Keratinocyte (primary cell): Measurements from ENCODE around the gene ATP2B1. TPM values are rescaled to one million over a fixed set of nuclear protein-coding genes. Genes with fewer than 3 reads are reported as not detected.

Source experiments
- DNase-seq: peaks from one replicate; pipeline ENCODE4 v3.0.0-alpha.2; 2011; ENCODE audit warnings: low read depth, missing footprints, low spot score
- FAIRE-seq: peaks from 2 replicates; lab custom pipeline; 2011; peaks lifted over from hg19 to GRCh38; lab: Jason Lieb, UNC
- H2AFZ ChIP-seq: 2 replicates; pipeline ENCODE4 v1.6.0; 2012; ENCODE audit warnings: low read length, control low read depth, inconsistent platforms; ENCODE audit not compliant: control insufficient read depth
- H3K27ac ChIP-seq: 2 replicates; pipeline ENCODE4 v1.5.1; 2011; ENCODE audit warnings: low read length; ENCODE audit not compliant: control insufficient read depth, insufficient read depth
- H3K27me3 ChIP-seq: 3 replicates; pipeline ENCODE4 v1.6.0; 2011; ENCODE audit warnings: low read length; ENCODE audit not compliant: control insufficient read depth, insufficient read depth; ENCODE audit errors: extremely low read depth
- H3K36me3 ChIP-seq, 2 experiments: 2 replicates in 1 of 2; 3 replicates in 1 of 2; pipeline ENCODE4 v1.5.1; 2011; ENCODE audit warnings: low read length in 2 of 2, mild to moderate bottlenecking in 1 of 2; ENCODE audit not compliant: control insufficient read depth in 2 of 2, insufficient read depth in 2 of 2; ENCODE audit errors: extremely low read depth in 1 of 2
- H3K4me1 ChIP-seq: 3 replicates; pipeline ENCODE4 v1.5.1; 2011; ENCODE audit warnings: low read length; ENCODE audit not compliant: control insufficient read depth, insufficient read depth; ENCODE audit errors: extremely low read depth
- H3K4me2 ChIP-seq: 3 replicates; pipeline ENCODE4 v1.6.0; 2011; ENCODE audit warnings: low read depth, low read length; ENCODE audit not compliant: control insufficient read depth, insufficient read depth; ENCODE audit errors: extremely low read depth
- H3K4me3 ChIP-seq, 3 experiments: fragments of 200-600 bp in 1 of 3; sonication (generic) in 1 of 3; 2 replicates in 2 of 3; 3 replicates in 1 of 3; pipeline ENCODE4 v1.5.1; 2011 to 2016; ENCODE audit warnings: low read length in 3 of 3, mild to moderate bottlenecking in 3 of 3, control low read depth in 2 of 3, inconsistent platforms in 1 of 3, low read depth in 1 of 3, mixed read lengths in 1 of 3, mixed run types in 1 of 3, moderate library complexity in 1 of 3; ENCODE audit not compliant: control insufficient read depth in 2 of 3, insufficient read depth in 2 of 3; ENCODE audit errors: extremely low read depth in 1 of 3
- H3K79me2 ChIP-seq: 2 replicates; pipeline ENCODE4 v1.6.0; 2012; ENCODE audit warnings: low read length; ENCODE audit not compliant: control insufficient read depth, insufficient read depth
- H3K9ac ChIP-seq: 3 replicates; pipeline ENCODE4 v1.6.0; 2011; ENCODE audit warnings: low read length; ENCODE audit not compliant: control insufficient read depth, insufficient read depth; ENCODE audit errors: extremely low read depth
- H3K9me1 ChIP-seq: 3 replicates; pipeline ENCODE4 v1.6.0; 2011; ENCODE audit warnings: low read length; ENCODE audit not compliant: control insufficient read depth, insufficient read depth; ENCODE audit errors: extremely low read depth
- H3K9me3 ChIP-seq: 2 replicates; pipeline ENCODE4 v1.5.1; 2012; ENCODE audit warnings: low read depth, low read length; ENCODE audit not compliant: control insufficient read depth
- H4K20me1 ChIP-seq: 3 replicates; pipeline ENCODE4 v1.6.0; 2011; ENCODE audit warnings: low read length; ENCODE audit not compliant: control insufficient read depth, insufficient read depth; ENCODE audit errors: extremely low read depth
- EZH2 ChIP-seq: IDR thresholded peaks from one replicate; pipeline ENCODE4 v1.6.1; 2012; ENCODE audit warnings: inconsistent platforms, mild to moderate bottlenecking, low read length, moderate library complexity
- dilution Hi-C: fragments of 300-500 bp; cut with MboI; formaldehyde crosslinking; loops from one replicate; pipeline ENCODE4 v1.7.0; 2020; ENCODE audit warnings: low sequenced_read_pairs; ENCODE audit not compliant: extremely low pct_ligation_motif_present
- polyA plus RNA-seq, 5 experiments: library from polyadenylated mRNA; depleted of rRNA in 3 of 5; stranded (reverse) in 3 of 5; stranded (forward) in 1 of 5; unstranded in 1 of 5; fragments of >200 nt; gene quantifications; 1 replicate in 1 of 5; 2 replicates in 3 of 5; 3 replicates in 1 of 5; pipeline versions ENCODE4 v1.2.1 to v1.2.3, GENCODE V29; 2011 to 2012; ENCODE audit warnings: missing spikeins in 2 of 5, low read depth in 1 of 5, low replicate concordance in 1 of 5
- TF ChIP-seq, protein P1 (sequence below), 3 experiments: IDR thresholded peaks in 1 of 3; conservative IDR thresholded peaks in 1 of 3; optimal IDR thresholded peaks in 1 of 3; 2 replicates in 2 of 3; 3 replicates in 1 of 3; pipeline versions ENCODE3 to v1.5.1; 2011; ENCODE audit warnings: low read length in 3 of 3, mild to moderate bottlenecking in 3 of 3, moderate library complexity in 2 of 3, control low read depth in 1 of 3, inconsistent platforms in 1 of 3; ENCODE audit not compliant: insufficient read depth in 2 of 3; ENCODE audit errors: extremely low read depth in 1 of 3

ATP2B1 gene
- polyA plus RNA-seq, 1 donor (not counting 4 experiments of a cell fraction or from before 2014, with no cell fraction given) = 24.6 TPM

DNA sequence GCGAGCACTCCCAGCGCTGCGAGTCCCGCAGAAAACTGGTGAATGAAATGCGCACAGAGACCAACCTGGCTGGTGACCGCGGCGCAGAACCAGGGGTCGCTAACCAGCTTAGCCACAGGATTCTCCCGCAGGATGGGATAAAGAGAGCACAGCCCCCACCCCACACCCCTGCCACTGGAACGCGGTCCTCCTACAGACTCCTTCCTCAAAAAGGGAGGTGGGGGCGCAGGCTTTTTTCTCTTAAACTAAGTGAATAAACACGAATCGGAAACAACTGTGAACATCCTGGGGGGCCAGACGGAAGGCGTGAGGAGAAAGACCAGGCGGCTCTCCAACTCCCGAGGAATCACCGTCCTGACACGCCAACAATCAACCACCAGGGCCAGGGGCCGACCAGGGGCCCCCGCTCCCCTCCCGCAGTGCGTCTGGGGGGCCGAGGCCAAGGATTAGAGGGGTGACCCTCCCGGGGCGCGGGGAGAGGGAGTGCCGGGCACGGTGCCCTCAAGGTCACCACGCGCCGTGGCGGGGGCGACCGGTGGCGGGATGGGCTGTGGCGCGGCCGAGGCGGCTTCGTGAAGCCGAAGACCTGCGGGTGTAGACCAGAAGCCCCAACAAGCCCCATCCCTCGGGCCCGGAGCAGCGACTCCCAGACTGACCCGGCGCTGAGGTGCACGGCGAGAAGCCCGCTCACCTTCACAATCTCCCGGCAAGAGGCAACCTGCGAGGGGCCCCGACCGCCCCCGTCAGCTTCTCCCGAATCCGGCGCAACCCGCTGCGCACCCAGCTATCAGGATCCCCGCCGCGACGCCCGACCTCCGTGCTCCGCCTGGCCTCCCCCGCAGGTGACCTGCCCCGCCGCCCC, 704 bp downstream of the ATP2B1 start:
- no peak for FAIRE-seq
- dilution Hi-C loops = no loop called here
- Histone ChIP-seq H3K27ac (peak overlapping the region; percentile 91), H3K4me3 (peak overlapping the region; percentile 88 to 95 (median 89)), H3K4me1 (peaks cover 25% of the 10 kb centered on the region), H3K9me1 (no peaks in the 10 kb centered on the region), H3K9ac (peak overlapping the region; percentile 94), H4K20me1 (no peaks in the 10 kb centered on the region), H3K9me3 (no peaks in the 10 kb centered on the region), H3K36me3 (no peaks in the 10 kb centered on the region), H2AFZ (peak overlapping the region; percentile 40), H3K79me2 (peaks cover 52% of the 10 kb centered on the region), H3K4me2 (peak overlapping the region; percentile 95), H3K27me3 (no peaks in the 10 kb centered on the region)
- no peak for DNase-seq
- TF ChIP-seq, protein P1, sequence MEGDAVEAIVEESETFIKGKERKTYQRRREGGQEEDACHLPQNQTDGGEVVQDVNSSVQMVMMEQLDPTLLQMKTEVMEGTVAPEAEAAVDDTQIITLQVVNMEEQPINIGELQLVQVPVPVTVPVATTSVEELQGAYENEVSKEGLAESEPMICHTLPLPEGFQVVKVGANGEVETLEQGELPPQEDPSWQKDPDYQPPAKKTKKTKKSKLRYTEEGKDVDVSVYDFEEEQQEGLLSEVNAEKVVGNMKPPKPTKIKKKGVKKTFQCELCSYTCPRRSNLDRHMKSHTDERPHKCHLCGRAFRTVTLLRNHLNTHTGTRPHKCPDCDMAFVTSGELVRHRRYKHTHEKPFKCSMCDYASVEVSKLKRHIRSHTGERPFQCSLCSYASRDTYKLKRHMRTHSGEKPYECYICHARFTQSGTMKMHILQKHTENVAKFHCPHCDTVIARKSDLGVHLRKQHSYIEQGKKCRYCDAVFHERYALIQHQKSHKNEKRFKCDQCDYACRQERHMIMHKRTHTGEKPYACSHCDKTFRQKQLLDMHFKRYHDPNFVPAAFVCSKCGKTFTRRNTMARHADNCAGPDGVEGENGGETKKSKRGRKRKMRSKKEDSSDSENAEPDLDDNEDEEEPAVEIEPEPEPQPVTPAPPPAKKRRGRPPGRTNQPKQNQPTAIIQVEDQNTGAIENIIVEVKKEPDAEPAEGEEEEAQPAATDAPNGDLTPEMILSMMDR (optimal IDR thresholded peaks at IDR 0.05 in 1 of 3, IDR thresholded peaks at IDR 0.05 in 1 of 3, conservative IDR thresholded peaks at IDR 0.05 in 1 of 3; ENCODE audit: extremely low read depth in 1 of 3, insufficient read depth in 2 of 3, low read length in 3 of 3) = peak in 1 of 3 experiments; percentile 2
- no peak for TF ChIP-seq EZH2

DNA sequence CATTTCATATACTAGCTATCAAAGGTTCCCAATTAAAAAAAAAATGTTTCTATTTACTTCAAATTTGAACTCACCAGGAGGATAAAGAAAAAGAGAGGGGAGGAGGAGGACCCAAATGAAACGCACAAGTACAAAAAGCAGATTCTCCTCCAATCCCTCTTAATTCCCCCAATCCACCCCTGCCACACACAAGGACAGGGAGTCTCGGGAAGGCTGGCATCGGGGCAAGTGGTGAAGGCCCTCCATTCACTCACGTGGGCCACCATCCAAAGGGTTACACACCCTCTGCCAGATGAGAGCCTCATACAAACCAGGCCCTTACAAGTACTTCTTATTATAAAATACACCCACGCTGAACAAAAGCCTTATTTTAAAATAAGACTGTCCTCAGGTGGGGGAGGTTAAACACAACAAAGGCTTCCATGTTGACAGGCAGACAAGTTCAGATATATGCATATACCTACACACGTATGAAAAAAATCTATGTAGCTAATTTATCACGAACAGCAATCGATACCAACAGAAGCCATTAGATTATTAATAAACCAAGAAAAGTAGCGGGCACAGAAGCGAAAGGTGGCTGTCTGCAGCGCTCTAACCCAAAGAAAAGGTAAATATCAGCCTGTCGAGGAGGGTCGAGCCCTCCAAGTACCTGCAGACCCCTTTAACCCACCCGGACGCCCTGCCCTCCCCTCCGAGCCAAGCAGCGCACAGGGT, 1.5 kb downstream of the ATP2B1 start:
- Histone ChIP-seq H3K9ac (peak overlapping the region; percentile 94), H3K79me2 (peaks cover 56% of the 10 kb centered on the region), H3K4me2 (peak overlapping the region; percentile 95), H3K27ac (peak overlapping the region; percentile 91), H4K20me1 (peaks cover 2% of the 10 kb centered on the region), H3K27me3 (no peaks in the 10 kb centered on the region), H3K9me1 (no peaks in the 10 kb centered on the region), H3K36me3 (no peaks in the 10 kb centered on the region), H3K4me3 (peak overlapping the region; percentile 88 to 95 (median 89)), H3K4me1 (peaks cover 25% of the 10 kb centered on the region), H2AFZ (peak overlapping the region; percentile 40), H3K9me3 (no peaks in the 10 kb centered on the region)
- DNase-seq (no peak), FAIRE-seq (peak; percentile 46)
- dilution Hi-C loops = no loop called here
- TF ChIP-seq, protein P1 (optimal IDR thresholded peaks at IDR 0.05 in 1 of 3, IDR thresholded peaks at IDR 0.05 in 1 of 3, conservative IDR thresholded peaks at IDR 0.05 in 1 of 3; ENCODE audit: extremely low read depth in 1 of 3, insufficient read depth in 2 of 3, low read length in 3 of 3) = no peak
- no peak for TF ChIP-seq EZH2
